CD4-positive, alpha-beta memory T cell (primary cell): ENCODE results near the gene ARHGAP42. TPM values are rescaled to one million over a fixed set of nuclear protein-coding genes. Genes with fewer than 3 reads are reported as not detected.

Source experiments
- CTCF ChIA-PET: fragments of 350-600 bp; sonication (Branson Sonifier 250); formaldehyde crosslinking; loops from one replicate; lab custom pipeline; 2021; ENCODE audit warnings: inconsistent platforms; ENCODE audit not compliant: partially characterized antibody; lab: Charles Lee
- POLR2A ChIA-PET: fragments of 350-600 bp; sonication (Branson Sonifier 250); formaldehyde crosslinking; loops from one replicate; lab custom pipeline; 2021; ENCODE audit not compliant: partially characterized antibody; lab: Charles Lee
- DNase-seq, 5 donors: peaks; one replicate each; pipeline versions ENCODE4 v3.0.0 to v3.0.0-alpha.2; 2020 to 2022; ENCODE audit warnings: mixed read lengths in 1 of 5
- H3K27ac ChIP-seq: one replicate; pipeline ENCODE4 v1.7.0; 2013; ENCODE audit warnings: low read depth, low read length
- H3K27me3 ChIP-seq: 2 replicates; pipeline ENCODE4 v1.7.0; 2013; ENCODE audit warnings: mild to moderate bottlenecking, low read length, moderate library complexity; ENCODE audit not compliant: insufficient read depth
- H3K36me3 ChIP-seq: 2 replicates; pipeline ENCODE4 v1.7.0; 2013; ENCODE audit warnings: mild to moderate bottlenecking, low read length, moderate library complexity; ENCODE audit not compliant: insufficient read depth
- H3K4me1 ChIP-seq: 2 replicates; pipeline ENCODE4 v1.7.0; 2013; ENCODE audit warnings: mild to moderate bottlenecking, low read length, moderate library complexity; ENCODE audit not compliant: insufficient read depth
- H3K4me3 ChIP-seq, 2 donors: one replicate each; pipeline ENCODE4 v1.7.0; 2013; ENCODE audit warnings: low read length in 2 of 2, mild to moderate bottlenecking in 1 of 2
- H3K9me3 ChIP-seq, 2 donors: one replicate each; pipeline ENCODE4 v1.7.0; 2013; ENCODE audit warnings: low read length in 2 of 2, control low read depth in 1 of 2; ENCODE audit not compliant: control insufficient read depth in 1 of 2
- H3K27ac Mint-ChIP-seq, 7 donors: one replicate each; pipeline ENCODE4 v1.8.0; 2020 to 2021; ENCODE audit warnings: mixed read lengths in 7 of 7, mild to moderate bottlenecking in 6 of 7, inconsistent platforms in 3 of 7, moderate library complexity in 3 of 7
- H3K27me3 Mint-ChIP-seq, 2 donors: one replicate each; pipeline ENCODE4 v1.8.0; 2020 to 2021; ENCODE audit warnings: mixed read lengths in 2 of 2
- H3K36me3 Mint-ChIP-seq, 2 donors: one replicate each; pipeline ENCODE4 v1.8.0; 2020 to 2021; ENCODE audit warnings: mixed read lengths in 2 of 2, inconsistent platforms in 1 of 2, mild to moderate bottlenecking in 1 of 2
- H3K4me1 Mint-ChIP-seq, 4 donors: one replicate each; pipeline ENCODE4 v1.8.0; 2020 to 2021; ENCODE audit warnings: mixed read lengths in 4 of 4, mild to moderate bottlenecking in 1 of 4
- H3K4me3 Mint-ChIP-seq, 8 donors: one replicate each; pipeline ENCODE4 v1.8.0; 2020 to 2021; ENCODE audit warnings: mixed read lengths in 8 of 8, mild to moderate bottlenecking in 7 of 8, moderate library complexity in 6 of 8, inconsistent platforms in 3 of 8
- H3K9me3 Mint-ChIP-seq, 8 donors: one replicate each; pipeline ENCODE4 v1.8.0; 2020 to 2021; ENCODE audit warnings: mixed read lengths in 8 of 8, mild to moderate bottlenecking in 5 of 8, inconsistent platforms in 3 of 8, moderate library complexity in 1 of 8
- intact Hi-C: fragments of 100-400 bp; cut with micrococcal nuclease; formaldehyde crosslinking; loops from one replicate; pipeline ENCODE4 v1.15.1; 2023
- polyA plus RNA-seq, 2 donors: library from polyadenylated mRNA; unstranded; fragments of 300-500 nt; fragmentation: Illumina TruSeq; gene quantifications; one replicate each; pipeline ENCODE4 v1.2.3, GENCODE V29; 2021
- total RNA-seq, 2 experiments: library from RNA; stranded (reverse); gene quantifications; one replicate each; pipeline ENCODE4 v1.2.3, GENCODE V29; 2021

ARHGAP42 gene
- total and polyA plus RNA-seq, 4 experiments from 2014 or later, result not detected

- intact Hi-C loops, result no loop called here
- Mint-ChIP-seq H3K9me3 (peaks cover 0 to 4% (median 0%) of the 10 kb centered on the region in 8 donors), H3K4me3 (no peak overlapping the region), H3K27ac (no peak overlapping the region), H3K4me1 (no peaks in the 10 kb centered on the region), H3K27me3 (no peaks in the 10 kb centered on the region), H3K36me3 (no peaks in the 10 kb centered on the region)
- H3K4me3 ChIP-seq, result no peak overlapping the region
- H3K27ac ChIP-seq, result no peak overlapping the region
- no peaks in the 10 kb centered on the region for H3K9me3 ChIP-seq
- no peaks in the 10 kb centered on the region for H3K4me1 ChIP-seq
- ChIA-PET CTCF (no interaction called here), POLR2A (no interaction called here)
- no peak for DNase-seq
- H3K27me3 ChIP-seq, result no peaks in the 10 kb centered on the region
- H3K36me3 ChIP-seq, result no peaks in the 10 kb centered on the region
These were observed 164.6 kb downstream of the ARHGAP42 start for GRCh38 chr11:100851584-100852152.

GRCh38 chr11:100855466-100856067 lies 168.5 kb downstream of the ARHGAP42 start:
- no peak overlapping the region for H3K27ac Mint-ChIP-seq
- intact Hi-C loops, result no loop called here
- H3K27me3 Mint-ChIP-seq, result no peaks in the 10 kb centered on the region
- no peak overlapping the region for H3K4me3 ChIP-seq
- H3K4me1 ChIP-seq, result no peaks in the 10 kb centered on the region
- H3K4me1 Mint-ChIP-seq, result no peaks in the 10 kb centered on the region
- peaks cover 0 to 6% (median 2%) of the 10 kb centered on the region in 8 donors for H3K9me3 Mint-ChIP-seq
- no peaks in the 10 kb centered on the region for H3K36me3 Mint-ChIP-seq
- CTCF ChIA-PET, result no interaction called here
- H3K36me3 ChIP-seq, result no peaks in the 10 kb centered on the region
- no peak overlapping the region for H3K27ac ChIP-seq
- H3K9me3 ChIP-seq, result no peaks in the 10 kb centered on the region
- no peak for DNase-seq
- H3K27me3 ChIP-seq, result no peaks in the 10 kb centered on the region
- no peak overlapping the region for H3K4me3 Mint-ChIP-seq
- POLR2A ChIA-PET, result no interaction called here

- Histone ChIP-seq H3K27me3 (no peaks in the 10 kb centered on the region), H3K27ac (no peak overlapping the region), H3K36me3 (no peaks in the 10 kb centered on the region), H3K4me1 (no peaks in the 10 kb centered on the region), H3K4me3 (no peak overlapping the region), H3K9me3 (no peaks in the 10 kb centered on the region)
- ChIA-PET POLR2A (no interaction called here), CTCF (no interaction called here)
- intact Hi-C loops, result no loop called here
- Mint-ChIP-seq H3K9me3 (peaks cover 0 to 10% (median 5%) of the 10 kb centered on the region in 8 donors), H3K4me1 (no peaks in the 10 kb centered on the region), H3K36me3 (no peaks in the 10 kb centered on the region), H3K4me3 (no peak overlapping the region), H3K27ac (no peak overlapping the region), H3K27me3 (no peaks in the 10 kb centered on the region)
- DNase-seq, result no peak
These were observed 170.3 kb downstream of the ARHGAP42 start for GRCh38 chr11:100857236-100858005.

GRCh38 chr11:100860318-100861155 lies 173.4 kb downstream of the ARHGAP42 start:
- no peaks in the 10 kb centered on the region for H3K9me3 ChIP-seq
- ChIA-PET POLR2A (no interaction called here), CTCF (no interaction called here)
- H3K4me1 ChIP-seq, result no peaks in the 10 kb centered on the region
- Mint-ChIP-seq H3K9me3 (peaks cover 0 to 9% (median 5%) of the 10 kb centered on the region in 8 donors), H3K4me1 (no peaks in the 10 kb centered on the region), H3K27me3 (no peaks in the 10 kb centered on the region), H3K4me3 (no peak overlapping the region), H3K36me3 (no peaks in the 10 kb centered on the region), H3K27ac (no peak overlapping the region)
- H3K27ac ChIP-seq, result no peak overlapping the region
- H3K4me3 ChIP-seq, result no peak overlapping the region
- intact Hi-C loops, result no loop called here
- H3K27me3 ChIP-seq, result no peaks in the 10 kb centered on the region
- no peak for DNase-seq
- H3K36me3 ChIP-seq, result no peaks in the 10 kb centered on the region

- DNase-seq, result no peak
- H3K27me3 Mint-ChIP-seq, result no peaks in the 10 kb centered on the region
- no peak overlapping the region for H3K27ac Mint-ChIP-seq
- H3K27ac ChIP-seq, result no peak overlapping the region
- no peaks in the 10 kb centered on the region for H3K27me3 ChIP-seq
- H3K9me3 ChIP-seq, result no peaks in the 10 kb centered on the region
- no peaks in the 10 kb centered on the region for H3K4me1 Mint-ChIP-seq
- CTCF ChIA-PET, result no interaction called here
- intact Hi-C loops, result no loop called here
- H3K4me3 ChIP-seq, result no peak overlapping the region
- no peaks in the 10 kb centered on the region for H3K36me3 ChIP-seq
- peaks cover 0 to 9% (median 6%) of the 10 kb centered on the region in 8 donors for H3K9me3 Mint-ChIP-seq
- POLR2A ChIA-PET, result no interaction called here
- no peaks in the 10 kb centered on the region for H3K36me3 Mint-ChIP-seq
- no peaks in the 10 kb centered on the region for H3K4me1 ChIP-seq
- no peak overlapping the region for H3K4me3 Mint-ChIP-seq
These were observed 174.1 kb downstream of the ARHGAP42 start for GRCh38 chr11:100861212-100861611.

GRCh38 chr11:100863080-100863581 lies 176.0 kb downstream of the ARHGAP42 start:
- H3K36me3 Mint-ChIP-seq, result no peaks in the 10 kb centered on the region

More at GRCh38 chr11:100863080-100863581, 176.0 kb downstream of the ARHGAP42 start:
- POLR2A ChIA-PET, result no interaction called here
- H3K27ac Mint-ChIP-seq, result no peak overlapping the region
- CTCF ChIA-PET, result no interaction called here
- Histone ChIP-seq H3K27ac (no peak overlapping the region), H3K27me3 (no peaks in the 10 kb centered on the region), H3K36me3 (no peaks in the 10 kb centered on the region), H3K4me1 (no peaks in the 10 kb centered on the region), H3K4me3 (no peak overlapping the region), H3K9me3 (no peaks in the 10 kb centered on the region)
- intact Hi-C loops, result no loop called here
- no peaks in the 10 kb centered on the region for H3K4me1 Mint-ChIP-seq
- no peaks in the 10 kb centered on the region for H3K27me3 Mint-ChIP-seq
- H3K9me3 Mint-ChIP-seq, result peaks cover 0 to 9% (median 7%) of the 10 kb centered on the region in 8 donors
- H3K4me3 Mint-ChIP-seq, result no peak overlapping the region
- no peak for DNase-seq
